Omental fat pad (tissue), 4 donors: Measurements from ENCODE around the gene TCEANC. TPM values are rescaled to one million over a fixed set of nuclear protein-coding genes. Genes with fewer than 3 reads are reported as not detected.
"Not testable (repeated sequence)": the region's sequence is repeated elsewhere in the genome, so short reads cannot be mapped to it uniquely, and the experiment has no call there.

Source experiments
- ATAC-seq: fragments of 150-250 bp; one replicate; pipeline ENCODE4 v1.9.1; 2016; ENCODE audit warnings: mild to moderate bottlenecking, moderate library complexity; ENCODE audit not compliant: low FRiP score
- DNase-seq: peaks from one replicate; pipeline ENCODE4 v3.0.0-alpha.2; 2019; ENCODE audit warnings: low spot score
- CTCF ChIP-seq, 3 donors: fragments of 450-650 bp; IDR thresholded peaks; one replicate each; pipeline ENCODE4 v1.5.1; 2016 to 2017; ENCODE audit warnings: antibody characterized with exemption in 3 of 3, mild to moderate bottlenecking in 3 of 3, moderate library complexity in 2 of 3
- total RNA-seq, 4 donors: library from RNA; depleted of rRNA; stranded (reverse); fragments of >200 nt; gene quantifications; one replicate each; pipeline ENCODE4 v1.1.0, GENCODE V29; 2016

TCEANC gene
- total RNA-seq, 4 donors from 2014 or later: 2.4 to 3.9 (median 3.6) TPM

GRCh38 chrX:13622401-13622964 is 30.5 kb upstream of the TCEANC start:
- no peak for TF ChIP-seq CTCF (IDR thresholded peaks at IDR 0.05)
- ATAC-seq (no peak), DNase-seq (no peak)

- DNase-seq: no peak
- ATAC-seq: no peak
- TF ChIP-seq CTCF (IDR thresholded peaks at IDR 0.05): no peak
Observed at GRCh38 chrX:13627306-13627705, 25.6 kb upstream of the TCEANC start.

GRCh38 chrX:13637224-13637623 is 15.7 kb upstream of the TCEANC start:
- not testable (repeated sequence) for DNase-seq, ATAC-seq

GRCh38 chrX:13638021-13638420 is 14.9 kb upstream of the TCEANC start:
- ATAC-seq (no peak), DNase-seq (no peak)
- TF ChIP-seq CTCF (IDR thresholded peaks at IDR 0.05): no peak

- DNase-seq (no peak), ATAC-seq (no peak)
- no peak for TF ChIP-seq CTCF (IDR thresholded peaks at IDR 0.05)
Observed at GRCh38 chrX:13638826-13639225, 14.1 kb upstream of the TCEANC start.

GRCh38 chrX:13641684-13642083 is 11.3 kb upstream of the TCEANC start:
- DNase-seq, ATAC-seq: not testable (repeated sequence)

- ATAC-seq (peak; percentile 16), DNase-seq (no peak)
- TF ChIP-seq CTCF (IDR thresholded peaks at IDR 0.05): no peak
Observed at GRCh38 chrX:13645464-13646153, 7.3 kb upstream of the TCEANC start.

- DNase-seq (no peak), ATAC-seq (peak; percentile 67)
- TF ChIP-seq CTCF (IDR thresholded peaks at IDR 0.05): peak in 1 of 3 donors; percentile 8
Observed at GRCh38 chrX:13646154-13646549, 6.8 kb upstream of the TCEANC start.
